ENCODE results near the gene NLGN1. TPM values are rescaled to one million over a fixed set of nuclear protein-coding genes. Genes with fewer than 3 reads are reported as not detected.
"Not testable (repeated sequence)": the region's sequence is repeated elsewhere in the genome, so short reads cannot be mapped to it uniquely, and the experiment has no call there.

Gene NLGN1
- total RNA-seq, 4 donors from 2014 or later, result 2.2 to 5.8 (median 3.0) TPM

DNA sequence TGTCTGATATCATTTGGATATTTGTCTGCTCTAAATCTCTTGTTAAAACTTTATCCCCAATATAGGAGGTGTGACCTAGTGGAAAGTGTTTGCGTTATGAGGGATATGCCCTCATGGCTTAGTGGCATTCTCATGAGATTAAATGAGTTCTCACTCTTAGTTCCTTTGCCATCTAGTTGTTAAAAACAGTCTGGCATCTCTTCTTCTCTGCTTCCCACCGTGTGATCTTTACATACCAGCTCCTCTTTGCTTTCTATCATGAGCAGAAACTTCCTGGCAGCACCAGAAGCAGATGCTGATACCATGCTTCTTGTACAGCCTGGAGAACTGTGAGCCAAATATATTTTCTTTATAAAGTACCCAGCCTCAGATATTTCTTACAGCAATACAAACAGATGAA, 33.0 kb downstream of the NLGN1 start:
- no peak for TF ChIP-seq POLR2A (IDR thresholded peaks at IDR 0.05)
- no peak for TF ChIP-seq CTCF (IDR thresholded peaks at IDR 0.05)
- TF ChIP-seq POLR2AphosphoS5 (IDR thresholded peaks at IDR 0.05), result no peak
- TF ChIP-seq EP300 (IDR thresholded peaks at IDR 0.05), result no peak
- DNase-seq (ENCODE audit: low spot score in 2 of 2), result no peak
- Histone ChIP-seq H3K4me1 (no peaks in the 10 kb centered on the region), H3K9me3 (no peaks in the 10 kb centered on the region), H3K27me3 (no peaks in the 10 kb centered on the region), H3K27ac (no peak overlapping the region), H3K36me3 (no peaks in the 10 kb centered on the region), H3K4me3 (no peak overlapping the region)
- WGBS, result 73% methylated on average over 2 of the region's 2 CpGs

- DNase-seq (ENCODE audit: low spot score in 2 of 2), result no peak
- Histone ChIP-seq H3K27me3 (no peaks in the 10 kb centered on the region), H3K4me1 (no peaks in the 10 kb centered on the region), H3K4me3 (no peak overlapping the region), H3K9me3 (no peaks in the 10 kb centered on the region), H3K36me3 (no peaks in the 10 kb centered on the region), H3K27ac (no peak overlapping the region)
- 89% methylated on average over 1 of the region's 1 CpG for WGBS
- no peak for TF ChIP-seq CTCF (IDR thresholded peaks at IDR 0.05)
- no peak for TF ChIP-seq EP300 (IDR thresholded peaks at IDR 0.05)
- no peak for TF ChIP-seq POLR2A (IDR thresholded peaks at IDR 0.05)
- TF ChIP-seq POLR2AphosphoS5 (IDR thresholded peaks at IDR 0.05), result no peak
These were observed 41.5 kb downstream of the NLGN1 start for GRCh38 chr3:173439004-173439403.

- no peak for TF ChIP-seq EP300 (IDR thresholded peaks at IDR 0.05)
- Histone ChIP-seq H3K4me3 (no peak overlapping the region), H3K4me1 (no peaks in the 10 kb centered on the region), H3K9me3 (no peaks in the 10 kb centered on the region), H3K27me3 (no peaks in the 10 kb centered on the region), H3K27ac (no peak overlapping the region), H3K36me3 (no peaks in the 10 kb centered on the region)
- WGBS, result 87% methylated on average over 3 of the region's 3 CpGs
- DNase-seq (ENCODE audit: low spot score in 2 of 2), result no peak
These were observed 43.0 kb downstream of the NLGN1 start for GRCh38 chr3:173440514-173440913.

DNA sequence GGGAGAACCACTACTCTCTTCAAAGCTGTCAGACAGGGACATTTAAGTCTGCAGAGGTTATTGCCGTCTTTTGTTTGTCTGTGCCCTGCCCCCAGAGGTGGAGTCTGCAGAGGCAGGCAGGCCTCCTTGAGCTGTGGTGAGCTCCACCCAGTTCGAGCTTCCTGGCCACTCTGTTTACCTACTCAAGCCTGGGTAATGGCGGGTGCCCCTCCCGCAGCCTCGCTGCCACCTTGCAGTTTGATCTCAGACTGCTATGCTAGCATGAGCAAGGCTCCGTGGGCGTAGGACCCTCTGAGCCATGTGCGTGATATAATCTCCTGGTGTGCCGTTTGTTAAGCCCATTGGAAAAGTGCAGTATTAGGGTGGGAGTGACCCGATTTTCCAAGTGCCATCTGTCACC, 54.0 kb downstream of the NLGN1 start:
- not testable (repeated sequence) for H3K27me3 ChIP-seq; DNase-seq (ENCODE audit: low spot score in 2 of 2); H3K36me3 ChIP-seq; H3K4me1 ChIP-seq; H3K4me3 ChIP-seq; H3K9me3 ChIP-seq; H3K27ac ChIP-seq
- WGBS, result 97% methylated on average over 10 of the region's 10 CpGs

GRCh38 chr3:173463250-173463649, 65.7 kb downstream of the NLGN1 start:
- WGBS, result 95% methylated on average over 3 of the region's 3 CpGs
- no peaks in the 10 kb centered on the region for H3K9me3 ChIP-seq
- no peaks in the 10 kb centered on the region for H3K27me3 ChIP-seq
- no peaks in the 10 kb centered on the region for H3K4me1 ChIP-seq
- TF ChIP-seq POLR2AphosphoS5 (IDR thresholded peaks at IDR 0.05) (no peak), CTCF (IDR thresholded peaks at IDR 0.05) (no peak), POLR2A (IDR thresholded peaks at IDR 0.05) (no peak), EP300 (IDR thresholded peaks at IDR 0.05) (no peak)
- no peak overlapping the region for H3K4me3 ChIP-seq
- no peak for DNase-seq (ENCODE audit: low spot score in 2 of 2)
- H3K36me3 ChIP-seq, result no peaks in the 10 kb centered on the region
- no peak overlapping the region for H3K27ac ChIP-seq

- 95% methylated on average over 1 of the region's 1 CpG for WGBS
- Histone ChIP-seq H3K4me3 (no peak overlapping the region), H3K9me3 (no peaks in the 10 kb centered on the region), H3K27ac (no peak overlapping the region), H3K27me3 (no peaks in the 10 kb centered on the region), H3K36me3 (no peaks in the 10 kb centered on the region), H3K4me1 (no peaks in the 10 kb centered on the region)
- TF ChIP-seq POLR2A (IDR thresholded peaks at IDR 0.05) (no peak), EP300 (IDR thresholded peaks at IDR 0.05) (no peak), POLR2AphosphoS5 (IDR thresholded peaks at IDR 0.05) (no peak), CTCF (IDR thresholded peaks at IDR 0.05) (no peak)
- DNase-seq (ENCODE audit: low spot score in 2 of 2), result no peak
These were observed 67.6 kb downstream of the NLGN1 start for GRCh38 chr3:173465112-173465511.

All from suprapubic skin (tissue), 4 donors.